ENCODE measurements around the gene BRAF.
"Not testable (repeated sequence)": the region's sequence is repeated elsewhere in the genome, so short reads cannot be mapped to it uniquely, and the experiment has no call there.

BRAF gene

DNA sequence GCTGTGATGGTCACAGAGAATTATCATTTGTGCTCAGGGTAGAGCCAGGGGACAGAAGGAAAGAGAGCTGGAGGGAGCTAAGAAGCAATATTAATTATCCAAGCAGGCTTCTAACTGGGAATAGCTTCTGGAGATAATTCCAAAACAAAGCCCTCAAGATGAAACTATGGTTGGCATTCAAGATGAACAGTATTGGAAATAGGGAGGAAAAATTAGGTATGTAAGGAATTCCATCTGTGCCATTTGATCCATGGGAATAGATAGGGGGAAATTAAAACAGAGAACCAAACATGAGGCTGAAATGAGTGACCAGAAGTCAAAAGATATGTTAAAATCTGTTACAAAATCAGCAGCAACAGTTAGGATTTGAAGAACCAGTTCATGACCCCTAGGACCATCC lies 152.9 kb downstream of the BRAF start:
- no peak for DNase-seq (ENCODE audit: low read depth, low spot score)

DNA sequence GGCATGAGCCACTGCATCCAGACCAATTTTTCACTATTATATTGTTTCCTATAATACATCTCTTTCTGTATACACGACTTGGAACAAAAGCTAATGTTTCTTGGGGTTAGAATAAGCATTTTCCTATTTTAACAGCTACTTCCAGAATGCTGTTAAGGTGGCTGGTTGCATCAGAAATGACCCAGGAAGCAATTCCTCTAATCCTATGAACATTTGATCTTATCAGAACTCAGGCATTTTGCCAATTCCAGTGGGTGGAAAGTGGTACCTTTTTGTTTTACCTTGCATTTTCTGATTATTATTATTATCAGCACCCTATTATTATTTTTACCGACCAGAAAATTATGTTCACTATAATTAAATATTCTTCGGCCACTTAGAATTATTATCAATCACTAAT lies 154.9 kb downstream of the BRAF start:
- DNase-seq (ENCODE audit: low read depth, low spot score) = no peak

DNA sequence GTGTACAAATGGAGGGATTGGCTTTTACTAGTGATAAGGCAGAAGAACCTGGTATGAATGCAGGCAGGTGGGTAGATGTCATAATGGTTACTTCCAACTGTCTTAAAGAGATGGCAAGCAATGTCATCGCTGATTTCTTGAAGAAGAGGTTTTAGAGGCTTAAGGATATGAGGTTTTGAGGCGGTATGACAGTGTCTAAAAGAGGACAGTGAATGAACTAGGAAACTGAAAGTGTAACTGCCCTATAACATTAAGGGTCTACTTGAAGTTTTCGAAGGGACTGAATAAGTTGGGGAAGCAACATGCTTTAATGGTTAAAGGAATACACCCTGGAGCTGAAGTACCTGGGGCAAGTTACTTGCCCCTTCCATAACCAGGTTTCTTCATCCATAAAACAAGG lies 157.3 kb downstream of the BRAF start:
- DNase-seq (ENCODE audit: low read depth, low spot score) = no peak

DNA sequence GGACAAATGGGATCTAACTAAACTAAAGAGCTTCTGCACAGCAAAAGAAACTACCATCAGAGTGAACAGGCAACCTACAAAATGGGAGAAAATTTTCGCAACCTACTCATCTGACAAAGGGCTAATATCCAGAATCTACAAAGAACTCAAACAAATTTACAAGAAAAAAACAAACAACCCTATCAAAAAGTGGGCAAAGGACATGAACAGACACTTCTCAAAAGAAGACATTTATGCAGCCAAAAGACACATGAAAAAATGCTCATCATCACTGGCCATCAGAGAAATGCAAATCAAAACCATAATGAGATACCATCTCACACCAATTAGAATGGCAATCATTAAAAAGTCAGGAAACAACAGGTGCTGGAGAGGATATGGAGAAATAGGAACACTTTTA lies 159.3 kb downstream of the BRAF start:
- not testable (repeated sequence) for DNase-seq (ENCODE audit: low read depth, low spot score)

DNA sequence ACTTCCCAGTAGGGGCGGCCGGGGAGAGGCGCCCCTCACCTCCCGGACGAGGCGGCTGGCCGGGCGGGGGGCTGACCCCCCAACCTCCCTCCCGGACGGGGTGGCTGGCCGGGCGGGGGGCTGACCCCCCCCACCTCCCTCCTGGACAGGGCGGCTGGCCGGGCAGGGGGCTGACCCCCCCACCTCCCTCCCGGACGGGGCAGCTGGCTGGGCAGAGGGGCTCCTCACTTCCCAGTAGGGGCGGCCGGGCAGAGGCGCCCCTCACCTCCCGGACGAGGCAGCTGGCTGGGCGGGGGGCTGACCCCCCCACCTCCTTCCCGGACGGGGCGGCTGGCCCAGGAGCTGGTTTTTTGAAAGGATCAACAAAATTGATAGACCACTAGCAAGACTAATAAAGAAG lies 161.6 kb downstream of the BRAF start:
- DNase-seq (ENCODE audit: low read depth, low spot score) = not testable (repeated sequence)

DNA sequence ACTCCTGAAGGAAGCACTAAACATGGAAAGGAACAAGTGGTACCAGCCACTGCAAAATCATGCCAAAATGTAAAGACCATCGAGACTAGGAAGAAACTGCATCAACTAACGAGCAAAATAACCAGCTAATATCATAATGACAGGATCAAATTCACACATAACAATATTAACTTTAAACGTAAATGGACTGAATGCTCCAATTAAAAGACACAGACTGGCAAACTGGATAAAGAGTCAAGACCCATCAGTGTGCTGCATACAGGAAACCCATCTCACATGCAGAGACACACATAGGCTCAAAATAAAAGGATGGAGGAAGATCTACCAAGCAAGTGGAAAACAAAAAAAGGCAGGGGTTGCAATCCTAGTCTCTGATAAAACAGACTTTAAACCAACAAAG lies 163.4 kb downstream of the BRAF start:
- not testable (repeated sequence) for DNase-seq (ENCODE audit: low read depth, low spot score)

DNA sequence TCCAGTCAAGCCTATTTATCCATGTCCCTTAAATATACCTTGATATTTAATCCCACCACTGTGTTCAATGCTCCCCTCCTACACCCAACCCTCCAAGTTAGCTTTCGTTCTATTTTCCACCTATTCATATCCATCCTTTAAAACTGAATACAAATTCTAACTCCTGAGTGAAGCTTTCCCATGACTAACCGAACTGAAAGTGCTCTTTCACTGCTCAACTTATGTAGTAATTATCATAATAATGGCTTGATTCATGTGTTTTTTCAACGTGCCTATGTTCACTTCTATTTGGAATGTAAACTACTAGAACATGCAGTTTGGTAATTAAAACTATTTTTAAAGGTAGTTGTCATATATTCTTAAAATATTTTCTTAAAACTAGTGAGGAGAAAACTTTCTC lies 170.2 kb downstream of the BRAF start:
- DNase-seq (ENCODE audit: low read depth, low spot score) = no peak

DNA sequence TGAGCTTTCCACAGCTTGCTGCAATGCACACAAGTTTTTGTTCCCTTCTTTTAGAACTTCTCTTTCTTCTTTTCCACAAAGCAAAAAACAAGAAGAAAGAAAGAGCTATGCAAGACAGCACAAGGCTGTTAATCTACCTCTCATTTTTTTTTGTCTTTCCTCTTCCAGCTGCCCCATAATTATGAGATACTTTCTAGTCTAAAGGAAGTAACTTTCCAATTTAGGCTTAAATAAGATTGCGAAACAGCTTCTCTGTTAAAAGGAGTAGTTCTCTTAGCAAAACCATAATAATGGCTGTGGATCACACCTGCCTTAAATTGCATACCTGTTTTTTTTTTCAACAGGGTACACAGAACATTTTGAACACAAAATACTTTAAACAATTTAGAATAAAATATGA lies 172.2 kb downstream of the BRAF start:
- DNase-seq (ENCODE audit: low read depth, low spot score) = no peak

DNA sequence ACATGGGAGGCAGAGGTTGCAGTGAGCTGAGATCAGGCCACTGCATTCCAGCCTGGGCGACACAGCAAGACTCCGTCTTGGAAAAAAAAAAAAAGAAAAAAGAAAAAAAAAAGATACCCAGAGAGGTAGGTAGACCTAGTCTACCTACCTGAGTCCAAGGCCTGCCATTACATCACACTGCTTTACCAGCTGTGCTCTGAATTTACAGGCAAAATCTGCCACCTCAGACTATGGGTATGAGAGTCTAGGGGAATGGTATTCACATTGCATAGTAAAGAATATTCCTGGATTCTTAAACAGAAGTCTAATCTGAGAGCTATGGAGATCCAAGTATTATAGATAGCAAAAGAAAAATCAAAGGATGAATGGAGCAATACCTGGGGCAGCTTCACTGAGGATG lies 178.0 kb downstream of the BRAF start:
- no peak for DNase-seq (ENCODE audit: low read depth, low spot score)

DNA sequence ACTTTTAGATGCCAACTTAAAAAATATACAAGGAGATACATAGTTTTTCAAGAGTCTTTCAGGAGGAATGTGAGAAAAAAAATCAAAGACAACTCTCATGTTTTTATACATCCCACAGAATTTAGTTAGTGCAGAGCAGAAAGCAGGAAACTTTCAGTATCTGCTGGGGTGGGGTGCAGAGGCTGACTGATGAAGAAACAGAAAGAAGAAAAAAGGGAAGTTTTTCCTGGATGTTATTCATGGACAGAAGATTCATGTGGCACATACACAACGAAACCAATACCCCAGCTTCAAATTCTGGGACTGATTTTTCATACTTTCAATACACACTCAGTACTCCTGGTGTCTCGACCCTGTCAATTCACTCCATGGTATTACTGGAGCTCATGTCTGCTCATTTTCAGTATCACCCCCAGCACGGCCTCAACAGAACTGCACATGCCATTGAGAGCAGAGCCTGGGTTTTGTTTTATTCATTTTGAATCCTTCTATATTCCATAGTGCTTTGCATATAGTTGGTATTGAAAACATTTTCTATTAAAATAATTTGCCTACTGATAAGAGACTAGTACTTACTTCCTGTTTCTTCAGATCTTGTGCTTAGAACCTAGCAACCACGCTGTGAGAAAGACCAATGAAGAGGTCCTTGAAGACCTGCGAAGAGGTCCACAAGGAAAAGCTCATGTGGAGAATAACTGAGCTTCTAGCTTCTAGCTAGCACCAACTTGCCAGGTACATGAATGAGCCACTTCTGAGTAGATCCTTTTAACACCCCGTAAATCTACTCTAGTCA lies 179.3 kb downstream of the BRAF start:
- DNase-seq (ENCODE audit: low read depth, low spot score) = no peak

DNA sequence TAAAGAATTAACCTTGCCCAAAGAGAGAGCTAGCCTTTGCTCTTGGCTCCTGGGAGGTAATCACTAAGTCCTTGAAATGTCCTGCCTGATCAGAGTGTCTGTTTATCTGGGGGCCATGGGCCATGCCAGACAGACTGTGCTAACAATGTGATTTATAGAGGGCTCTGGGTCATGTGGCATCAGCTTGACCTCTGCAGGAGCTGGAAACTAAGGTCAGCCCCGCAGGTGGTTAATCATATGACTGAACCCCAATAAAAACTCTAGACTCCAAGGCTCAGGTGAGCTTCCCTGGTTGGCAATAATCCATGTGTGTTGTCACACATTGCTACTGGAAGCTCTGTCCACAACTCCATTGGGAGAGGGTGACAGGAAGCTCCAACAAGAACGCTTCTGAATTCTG lies 180.7 kb downstream of the BRAF start:
- DNase-seq (ENCODE audit: low read depth, low spot score) = no peak

DNA sequence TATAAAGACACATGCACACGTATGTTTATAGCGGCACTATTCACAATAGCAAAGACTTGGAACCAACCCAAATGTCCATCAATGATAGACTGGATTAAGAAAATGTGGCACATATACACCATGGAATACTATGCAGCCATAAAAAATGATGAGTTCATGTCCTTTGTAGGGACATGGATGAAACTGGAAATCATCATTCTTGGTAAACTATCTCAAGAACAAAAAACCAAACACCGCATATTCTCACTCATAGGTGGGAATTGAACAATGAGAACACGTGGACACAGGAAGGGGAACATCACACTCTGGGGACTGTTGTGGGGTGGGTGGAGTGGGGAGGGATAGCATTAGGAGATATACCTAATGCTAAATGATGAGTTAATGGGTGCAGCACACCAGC lies 181.5 kb downstream of the BRAF start:
- DNase-seq (ENCODE audit: low read depth, low spot score) = not testable (repeated sequence)

DNA sequence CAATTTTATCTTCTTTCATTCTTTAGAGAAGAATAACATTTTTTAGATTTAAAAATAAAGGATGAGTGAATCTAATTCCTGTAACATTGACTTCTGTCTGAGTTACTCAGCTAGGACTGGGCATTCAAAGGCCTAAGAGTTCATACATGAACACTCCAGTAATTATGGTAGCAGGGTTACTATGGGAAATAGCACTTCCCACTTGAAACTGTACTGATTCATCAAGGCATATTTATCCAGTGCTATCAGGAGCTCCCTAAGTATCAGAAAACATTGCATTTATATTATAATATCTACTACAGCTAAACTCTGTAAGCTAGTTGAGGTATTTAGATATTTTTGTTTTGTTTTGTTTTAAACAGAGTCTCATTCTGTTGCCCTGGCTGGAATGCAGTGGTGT lies 186.4 kb downstream of the BRAF start:
- no peak for DNase-seq (ENCODE audit: low read depth, low spot score)

DNA sequence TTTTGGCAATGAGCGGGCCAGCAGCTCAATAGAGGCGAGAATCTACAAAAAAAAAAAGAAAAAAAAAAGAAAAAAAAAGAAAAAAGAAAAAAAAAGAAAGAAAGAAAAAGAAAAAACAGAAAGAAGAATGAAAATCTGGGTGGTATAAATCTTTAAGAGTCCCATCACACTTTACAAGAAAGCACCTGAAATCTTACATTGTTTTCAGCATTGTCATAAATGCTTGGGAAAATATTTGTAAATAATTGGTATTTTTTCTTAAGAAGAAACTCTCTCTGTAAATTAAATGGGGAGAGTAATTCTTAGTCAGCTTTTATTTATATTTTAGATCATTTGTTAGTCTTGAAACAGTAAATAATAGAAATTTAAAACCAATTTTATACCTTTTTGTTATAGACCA lies 190.0 kb downstream of the BRAF start:
- no peak for DNase-seq (ENCODE audit: low read depth, low spot score)

DNA sequence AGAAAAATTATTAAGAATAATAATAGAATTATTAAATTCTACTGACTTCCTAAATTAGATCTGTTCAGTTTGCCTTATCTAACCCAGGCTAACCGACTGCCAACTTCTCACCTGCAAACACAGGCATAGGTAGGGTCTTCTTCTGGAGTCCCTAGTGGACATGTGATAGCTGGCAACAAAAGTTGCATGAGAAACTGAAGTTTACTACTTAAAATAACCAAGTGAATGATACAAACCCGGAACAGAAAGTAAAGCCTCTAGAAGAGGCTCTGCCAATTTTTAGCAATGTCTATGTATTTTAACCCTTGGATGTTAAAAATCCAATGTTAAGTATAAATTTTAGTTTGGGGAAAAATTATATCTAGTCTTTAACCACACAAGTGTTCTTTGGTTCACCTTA lies 190.6 kb downstream of the BRAF start:
- DNase-seq (ENCODE audit: low read depth, low spot score) = no peak

DNA sequence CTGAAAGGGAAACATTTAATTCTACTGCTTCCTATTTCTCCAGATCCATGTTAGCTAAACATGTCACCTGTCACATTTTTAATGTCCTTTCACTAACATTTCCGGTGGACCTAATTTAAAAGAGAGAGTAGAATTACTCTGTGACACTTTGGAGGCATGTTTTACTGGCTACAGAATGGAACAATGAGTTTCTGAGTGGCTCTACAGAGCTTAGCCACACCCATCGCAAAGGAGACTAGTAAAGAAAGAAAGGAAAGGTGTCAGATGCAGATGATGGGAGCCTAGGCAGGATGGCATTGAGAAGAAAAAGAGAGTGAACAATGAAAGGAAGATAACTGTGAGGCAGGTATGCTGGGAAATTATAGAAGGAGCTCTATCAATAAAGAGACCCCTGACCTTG lies 192.3 kb downstream of the BRAF start:
- DNase-seq (ENCODE audit: low read depth, low spot score) = no peak

DNA sequence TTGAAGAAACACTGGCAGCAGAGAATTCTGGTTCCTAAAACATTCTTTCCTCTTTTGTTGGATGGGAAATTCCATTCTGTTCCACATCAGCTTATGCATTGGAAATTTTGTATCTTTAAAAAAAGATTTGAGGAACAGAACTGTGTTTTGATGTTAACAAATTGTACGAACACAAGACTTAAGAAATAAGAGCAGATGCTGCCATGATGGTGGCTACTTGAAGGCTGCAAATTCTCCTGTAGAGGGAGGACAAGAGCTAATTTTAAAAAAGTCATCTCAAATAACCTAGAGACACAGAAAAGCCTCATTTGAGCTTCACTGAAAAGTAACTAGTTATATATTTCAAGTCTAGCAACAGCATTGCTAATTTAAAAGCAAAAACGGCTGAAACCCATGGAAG lies 198.4 kb downstream of the BRAF start:
- DNase-seq (ENCODE audit: low read depth, low spot score) = peak; percentile 6

DNA sequence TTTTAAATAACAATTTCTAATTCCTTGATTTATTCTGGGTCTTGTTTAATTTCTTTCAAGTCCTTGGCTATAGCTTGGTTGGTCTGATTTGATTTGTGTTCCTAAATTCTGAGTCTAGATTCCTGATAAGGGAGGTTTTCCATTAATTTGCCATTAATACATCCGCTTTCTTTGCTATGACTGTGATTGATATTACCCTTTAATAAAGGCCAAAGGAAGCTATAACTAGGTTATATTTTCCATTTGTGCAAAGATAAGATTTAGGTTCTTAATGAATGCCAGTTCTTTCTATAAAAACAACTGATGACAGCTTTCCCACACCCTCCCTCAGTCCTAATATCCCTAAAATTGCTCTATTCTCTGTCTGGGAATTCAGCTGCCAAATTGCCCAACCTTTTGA lies 200.0 kb downstream of the BRAF start:
- no peak for DNase-seq (ENCODE audit: low read depth, low spot score)

DNA sequence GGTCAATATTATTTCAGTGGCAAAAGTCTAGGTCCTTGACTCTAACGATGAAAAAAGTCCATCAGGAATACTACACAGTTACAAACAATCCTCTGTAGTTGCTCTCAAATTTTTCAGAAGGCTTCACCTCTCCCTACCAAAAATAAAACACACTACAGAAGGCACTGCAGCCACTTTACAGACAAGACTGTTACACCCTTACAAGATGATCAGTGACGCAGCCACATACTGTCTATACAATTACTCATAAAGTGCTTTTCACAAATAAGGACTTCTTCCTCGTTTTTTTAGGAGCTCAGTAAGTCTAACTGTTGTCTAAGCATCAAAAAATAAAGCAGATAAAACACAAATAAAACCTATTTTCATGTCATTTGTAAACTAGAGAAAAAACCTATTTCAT lies 201.2 kb downstream of the BRAF start:
- DNase-seq (ENCODE audit: low read depth, low spot score) = no peak

DNA sequence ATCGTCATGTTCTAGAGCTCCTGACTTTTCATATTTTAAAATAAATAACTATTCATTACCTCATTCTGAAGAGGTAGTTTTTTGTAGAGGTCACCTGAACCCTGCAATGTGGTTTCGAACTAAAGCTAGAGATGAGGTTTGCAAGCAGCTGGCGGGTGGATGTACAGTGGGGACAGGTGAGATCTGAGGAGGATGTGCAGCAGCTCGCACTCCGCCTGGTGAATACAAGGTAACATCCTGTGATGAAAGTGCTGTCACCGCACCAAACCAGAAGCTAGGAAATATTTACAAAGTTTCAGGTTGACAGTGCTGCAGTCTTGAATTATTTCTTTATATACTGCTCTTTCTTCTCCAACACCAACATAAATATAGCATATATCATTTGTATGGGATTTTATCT lies 201.7 kb downstream of the BRAF start:
- DNase-seq (ENCODE audit: low read depth, low spot score) = no peak

DNA sequence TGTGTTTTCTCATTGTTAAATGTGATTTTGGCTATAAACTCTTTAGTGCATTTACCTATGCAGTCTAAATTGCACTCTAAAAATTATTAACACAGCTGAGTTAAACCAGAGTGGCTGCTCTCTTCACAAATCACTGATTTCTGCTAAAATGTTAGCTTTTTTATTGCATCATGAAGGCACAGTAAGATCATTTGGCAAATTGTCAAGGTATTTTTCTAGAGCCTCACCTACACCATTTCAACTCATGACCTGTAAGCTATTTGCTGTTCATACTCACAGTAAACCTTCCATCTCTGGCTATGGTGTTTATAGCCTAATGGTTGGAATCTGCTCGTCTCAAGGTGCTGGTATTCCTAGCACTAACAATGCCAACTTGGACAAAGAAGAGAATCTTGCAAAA lies 202.5 kb downstream of the BRAF start:
- DNase-seq (ENCODE audit: low read depth, low spot score) = no peak

DNA sequence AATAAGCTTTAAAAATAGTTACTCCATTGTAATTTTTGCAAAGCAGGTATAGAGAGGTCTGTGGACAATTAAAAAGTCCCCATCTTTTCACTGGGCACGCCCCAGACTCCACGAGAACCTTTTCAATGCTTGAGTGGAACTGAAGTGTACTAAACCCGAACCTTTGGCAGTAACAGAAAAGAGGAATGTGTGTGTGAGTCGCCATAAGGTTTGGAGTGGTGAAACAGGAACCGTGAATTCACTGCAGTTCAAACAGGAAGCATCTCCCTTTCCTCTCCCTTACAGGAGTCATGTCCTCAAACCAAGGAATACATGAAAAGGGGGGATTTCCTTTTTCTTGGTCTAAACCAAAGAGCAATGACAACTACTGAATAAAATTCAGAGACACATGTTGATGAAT lies 205.0 kb downstream of the BRAF start:
- no peak for DNase-seq (ENCODE audit: low read depth, low spot score)

DNA sequence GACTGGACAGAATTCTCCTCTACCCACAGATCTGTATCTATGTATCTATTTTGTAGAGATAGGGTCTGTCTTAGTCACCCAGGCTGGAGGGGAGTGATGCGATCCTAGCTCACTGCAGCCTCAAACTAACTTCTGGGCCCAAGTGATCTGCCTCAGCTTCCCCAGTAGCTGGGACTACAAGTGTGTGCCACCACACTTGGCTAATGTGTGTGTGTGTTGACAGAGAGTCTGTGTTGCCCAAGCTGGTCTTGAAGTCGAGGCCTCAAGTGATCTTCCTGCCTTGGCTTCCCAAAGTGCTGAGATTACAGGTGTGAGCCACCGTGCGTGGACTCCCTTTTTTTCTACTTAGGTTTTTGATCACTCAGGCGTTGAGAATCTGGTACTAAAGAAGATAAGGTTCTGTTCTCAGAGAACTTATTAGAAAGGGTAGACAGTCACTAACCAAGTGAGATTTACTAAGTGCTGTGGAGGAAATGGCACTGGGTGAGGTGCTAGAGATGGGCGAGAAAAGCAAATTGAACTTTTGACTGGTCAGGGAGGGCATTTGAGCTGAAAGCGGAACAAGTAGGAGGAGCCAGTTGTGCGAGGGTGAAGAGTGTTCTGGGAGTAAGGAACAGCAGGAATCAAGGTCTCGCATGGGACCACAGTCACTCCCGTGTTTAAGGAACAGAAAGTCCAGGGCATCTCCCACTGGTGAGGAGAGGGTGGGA lies 210.2 kb downstream of the BRAF start:
- no peak for DNase-seq (ENCODE audit: low read depth, low spot score)

Measured in smooth muscle cell of the brain vasculature (primary cell).